T1000 (cell line): ENCODE data around the gene CIDEA.
"Not testable (repeated sequence)": the region's sequence is repeated elsewhere in the genome, so short reads cannot be mapped to it uniquely, and the experiment has no call there.

Experiments
- DNase-seq: peaks from one replicate; lab custom pipeline; 2025; ENCODE audit warnings: mixed read lengths; lab: John Stamatoyannopoulos, UW

Gene CIDEA, protein sequence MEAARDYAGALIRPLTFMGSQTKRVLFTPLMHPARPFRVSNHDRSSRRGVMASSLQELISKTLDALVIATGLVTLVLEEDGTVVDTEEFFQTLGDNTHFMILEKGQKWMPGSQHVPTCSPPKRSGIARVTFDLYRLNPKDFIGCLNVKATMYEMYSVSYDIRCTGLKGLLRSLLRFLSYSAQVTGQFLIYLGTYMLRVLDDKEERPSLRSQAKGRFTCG

DNA sequence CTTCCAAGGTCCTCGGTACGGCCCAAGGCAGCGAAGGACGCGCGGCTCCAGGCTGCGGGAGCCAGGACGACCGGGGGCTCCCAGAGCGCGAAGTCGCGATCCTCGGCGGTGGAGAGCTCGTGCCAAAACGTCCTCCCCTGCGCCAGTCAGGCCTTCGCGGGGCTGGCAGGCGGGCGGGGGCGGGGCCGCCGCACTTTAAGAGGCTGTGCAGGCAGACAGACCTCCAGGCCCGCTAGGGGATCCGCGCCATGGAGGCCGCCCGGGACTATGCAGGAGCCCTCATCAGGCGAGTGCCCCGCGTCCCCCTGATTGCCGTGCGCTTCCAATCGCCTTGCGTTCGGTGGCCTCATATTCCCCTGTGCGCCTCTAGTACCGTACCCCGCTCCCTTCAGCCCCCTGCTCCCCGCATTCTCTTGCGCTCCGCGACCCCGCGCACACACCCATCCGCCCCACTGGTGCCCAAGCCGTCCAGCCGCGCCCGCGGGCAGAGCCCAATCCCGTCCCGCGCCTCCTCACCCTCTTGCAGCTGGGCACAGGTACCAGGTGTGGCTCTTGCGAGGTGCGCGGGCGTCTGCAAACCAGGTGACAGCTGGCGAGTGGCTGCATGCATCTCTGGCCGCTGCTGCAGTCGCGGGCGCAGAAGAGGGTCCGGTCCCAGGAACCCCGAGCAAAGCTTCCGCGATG lies at the start of gene CIDEA:
Gene CIDEA, plus strand, starts transcription at position 226 of the 684 bp plus-strand sequence. Its CDS starts 23 bp downstream, at position 249.
- no peak for DNase-seq

DNA sequence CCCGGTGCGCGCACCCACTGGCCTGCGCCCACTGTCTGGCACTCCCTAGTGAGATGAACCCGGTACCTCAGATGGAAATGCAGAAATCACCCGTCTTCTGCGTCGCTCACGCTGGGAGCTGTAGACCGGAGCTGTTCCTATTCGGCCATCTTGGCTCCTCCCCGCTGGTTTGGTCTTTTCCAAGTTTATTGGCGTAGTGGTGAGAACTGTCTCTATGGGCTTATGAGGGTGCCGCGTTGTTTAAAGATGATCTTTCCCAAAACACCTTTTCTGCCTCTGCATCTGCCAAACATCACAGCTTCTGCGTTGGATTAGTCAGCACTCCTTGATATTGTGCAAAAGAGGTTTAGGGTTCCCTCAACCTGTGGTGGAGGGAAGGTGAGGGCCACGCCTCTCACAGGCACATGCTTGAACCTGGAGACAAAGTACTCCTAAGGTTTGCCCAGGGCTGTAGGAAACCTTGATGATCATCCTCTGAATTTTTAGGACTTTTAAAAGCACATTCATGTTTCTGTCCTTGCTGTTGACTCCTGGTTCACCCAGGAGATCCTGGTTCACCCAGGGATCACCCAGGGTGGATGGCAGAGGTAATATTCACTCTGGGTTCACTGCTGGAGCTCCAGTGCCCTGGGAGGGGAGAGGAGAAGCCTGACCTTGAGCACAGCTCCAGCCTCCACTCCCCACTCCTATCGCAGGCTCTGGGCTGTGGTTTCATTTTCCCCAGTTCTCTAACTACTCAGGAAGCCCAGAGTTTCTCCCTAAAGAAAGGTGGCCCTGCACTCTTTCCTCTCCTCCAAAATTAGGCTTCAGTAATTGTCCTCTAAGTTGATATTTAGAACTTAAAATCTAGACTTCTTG lies 45.6 kb upstream of the CIDEA start:
- not testable (repeated sequence) for DNase-seq

DNA sequence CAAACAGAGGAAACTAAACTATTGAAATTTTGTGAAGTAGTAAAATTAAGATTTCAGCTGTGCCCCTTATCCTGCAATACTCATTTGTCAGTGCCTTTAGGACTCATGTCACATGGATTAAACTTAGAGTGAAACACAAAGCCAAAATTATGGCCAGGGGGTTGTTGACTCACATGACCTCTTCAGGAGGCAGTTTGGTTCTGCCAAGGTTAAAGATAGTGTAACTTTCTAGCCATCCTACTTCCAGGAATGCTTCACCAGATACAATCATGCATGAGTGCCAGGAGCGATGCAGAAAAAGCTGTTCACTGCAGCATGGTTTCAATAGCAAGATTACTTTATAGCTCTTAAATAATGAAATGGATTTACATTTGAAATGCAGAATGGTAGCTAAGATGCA lies 41.9 kb upstream of the CIDEA start:
- not testable (repeated sequence) for DNase-seq

DNA sequence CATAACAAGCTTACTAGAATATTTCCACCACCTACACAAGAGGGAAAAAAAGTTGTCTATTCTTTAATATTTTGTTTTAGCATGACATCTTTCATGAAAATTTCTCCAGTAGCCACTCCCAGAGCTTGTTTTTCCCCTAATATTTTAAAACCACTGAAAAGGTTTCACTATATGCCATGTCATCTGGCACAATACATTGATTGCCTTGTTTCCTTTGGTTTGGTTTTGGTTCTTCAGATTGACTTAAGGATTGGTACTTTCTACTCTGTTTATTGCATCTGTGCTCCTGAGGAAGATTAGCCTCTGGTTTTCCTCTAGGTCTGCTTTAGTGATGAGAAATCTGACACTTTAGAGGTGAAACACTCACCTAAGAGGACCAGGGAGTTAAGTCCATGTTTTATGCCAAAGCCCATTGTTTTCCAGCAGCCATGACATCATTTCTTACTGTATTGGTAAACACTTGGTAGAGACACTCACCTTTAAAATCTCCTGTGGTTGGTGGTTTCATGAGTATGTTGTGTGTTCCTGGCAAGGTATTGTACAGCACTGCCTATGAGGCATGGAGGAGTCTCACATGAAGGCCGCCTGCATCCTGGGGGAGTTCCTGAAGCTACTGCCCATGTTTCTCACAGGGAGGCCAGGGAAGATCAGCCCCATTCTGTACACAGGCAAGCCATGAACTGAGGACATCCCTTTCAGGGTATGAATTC lies 39.7 kb upstream of the CIDEA start:
- DNase-seq: not testable (repeated sequence)

DNA sequence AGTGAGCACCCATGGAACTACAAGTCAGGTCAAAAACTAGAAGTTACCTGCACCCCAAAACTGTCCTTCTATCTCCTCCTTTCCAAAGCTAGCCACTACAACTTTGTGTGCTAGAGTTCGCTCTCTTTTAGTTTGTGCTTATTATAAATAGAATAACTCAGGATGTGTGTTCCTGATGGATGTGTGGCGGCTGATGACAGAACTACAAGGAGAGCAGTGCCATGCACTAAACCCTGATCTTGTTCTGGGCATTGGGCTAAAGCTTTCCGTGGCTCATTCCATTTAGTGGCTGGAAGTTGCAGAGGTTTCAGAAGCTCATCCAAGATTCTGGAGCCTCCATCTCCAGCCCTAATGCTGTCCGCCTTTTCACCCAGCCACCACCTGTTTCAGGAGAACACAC lies 37.7 kb upstream of the CIDEA start:
- not testable (repeated sequence) for DNase-seq

DNA sequence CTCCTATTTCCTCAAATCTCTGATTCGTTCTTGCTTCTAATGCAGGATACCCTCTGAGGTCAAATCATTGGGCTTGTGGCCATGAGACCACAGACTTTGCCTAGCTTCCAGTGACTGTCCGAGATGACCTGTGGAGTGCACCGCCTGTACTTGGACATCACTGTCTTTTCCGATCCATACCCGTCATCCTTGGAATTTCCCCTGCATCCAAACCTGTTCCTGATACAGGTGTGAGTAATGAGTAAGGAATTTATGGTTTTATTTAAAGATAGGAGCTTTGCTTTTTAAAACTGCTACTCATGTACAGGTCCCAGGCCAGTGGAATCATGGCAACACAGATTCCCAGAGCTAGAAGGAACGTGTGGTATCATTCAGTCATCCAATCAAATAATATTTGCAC lies 35.6 kb upstream of the CIDEA start:
- DNase-seq: not testable (repeated sequence)

DNA sequence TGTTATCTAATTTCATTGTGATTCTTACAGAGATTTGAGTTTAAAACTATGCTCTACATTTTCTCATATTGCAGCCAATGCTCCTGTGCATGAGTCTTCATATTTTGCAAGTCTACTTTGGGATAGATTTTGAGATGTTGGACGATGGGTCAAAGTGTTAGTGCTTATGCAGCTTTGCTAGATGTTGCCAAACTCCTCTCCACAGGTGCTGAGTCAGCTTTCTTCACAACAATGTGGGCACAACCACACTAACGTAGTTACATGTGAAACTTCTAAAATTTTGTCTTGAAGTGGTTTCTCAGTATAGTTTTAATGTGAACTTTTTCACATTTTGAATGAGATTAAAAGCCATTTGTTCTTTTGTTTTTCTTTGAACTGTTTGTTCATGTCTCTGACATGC lies 32.1 kb upstream of the CIDEA start:
- not testable (repeated sequence) for DNase-seq

DNA sequence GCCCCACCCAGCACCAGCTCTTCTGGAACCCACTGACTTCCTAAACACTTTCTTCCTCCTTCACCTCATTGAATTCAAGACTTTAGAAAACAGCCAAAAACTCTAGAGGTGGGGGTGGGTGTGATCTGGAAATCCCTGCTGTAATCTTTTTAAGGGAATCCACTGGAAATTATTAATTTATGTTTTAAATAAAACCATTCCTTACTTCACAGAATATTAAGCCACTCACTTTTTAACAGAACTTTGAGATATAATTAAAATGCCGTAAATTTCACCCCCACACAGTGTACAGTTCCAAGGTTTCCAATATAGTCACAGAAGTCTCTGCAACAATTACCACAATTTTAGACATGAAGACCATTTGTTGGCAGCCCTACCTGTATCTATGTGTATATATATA lies 30.8 kb upstream of the CIDEA start:
- DNase-seq: not testable (repeated sequence)

DNA sequence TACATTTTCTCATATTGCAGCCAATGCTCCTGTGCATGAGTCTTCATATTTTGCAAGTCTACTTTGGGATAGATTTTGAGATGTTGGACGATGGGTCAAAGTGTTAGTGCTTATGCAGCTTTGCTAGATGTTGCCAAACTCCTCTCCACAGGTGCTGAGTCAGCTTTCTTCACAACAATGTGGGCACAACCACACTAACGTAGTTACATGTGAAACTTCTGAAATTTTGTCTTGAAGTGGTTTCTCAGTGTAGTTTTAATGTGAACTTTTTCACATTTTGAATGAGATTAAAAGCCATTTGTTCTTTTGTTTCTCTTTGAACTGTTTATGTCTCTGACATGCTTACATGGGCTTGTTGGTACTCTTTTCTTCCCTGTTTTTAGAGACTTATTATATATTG lies 27.4 kb upstream of the CIDEA start:
- not testable (repeated sequence) for DNase-seq

DNA sequence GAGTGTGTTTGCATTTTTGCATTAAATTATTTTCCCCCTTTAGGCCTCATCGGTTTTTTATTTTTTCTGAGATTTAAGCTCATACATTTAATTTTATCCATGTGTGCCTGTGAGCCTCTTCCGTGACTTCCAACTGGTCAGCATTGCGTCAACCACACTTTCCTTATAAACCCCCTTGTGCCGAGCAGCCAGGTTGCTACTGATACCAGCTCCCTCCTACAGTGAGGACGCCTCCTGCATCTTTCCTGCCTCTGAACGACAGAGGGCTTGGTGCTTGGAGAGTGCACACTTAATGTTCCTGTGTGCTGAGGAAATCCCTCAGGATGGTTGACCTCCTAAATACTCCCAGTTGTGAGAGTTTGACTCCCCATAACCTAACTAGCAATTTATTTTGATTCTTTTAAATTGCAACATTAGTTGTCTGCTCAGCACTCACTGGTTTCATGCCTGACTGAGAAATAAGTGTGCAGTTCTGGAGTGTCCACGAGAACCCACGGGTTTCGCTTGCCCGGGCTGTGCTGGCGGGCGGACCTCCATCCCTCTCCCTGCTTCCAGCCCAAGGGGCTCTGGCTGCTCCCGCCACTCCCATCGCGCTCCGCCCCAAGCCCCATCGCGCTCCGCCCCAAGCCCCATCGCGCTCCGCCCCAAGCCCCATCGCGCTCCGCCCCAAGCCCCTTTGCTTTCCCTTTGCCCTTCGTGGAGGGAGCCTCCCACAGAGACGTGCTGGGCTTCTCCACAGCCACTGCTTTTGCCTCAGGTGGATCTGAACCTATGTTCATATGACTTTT lies 26.6 kb upstream of the CIDEA start:
- DNase-seq: not testable (repeated sequence)

DNA sequence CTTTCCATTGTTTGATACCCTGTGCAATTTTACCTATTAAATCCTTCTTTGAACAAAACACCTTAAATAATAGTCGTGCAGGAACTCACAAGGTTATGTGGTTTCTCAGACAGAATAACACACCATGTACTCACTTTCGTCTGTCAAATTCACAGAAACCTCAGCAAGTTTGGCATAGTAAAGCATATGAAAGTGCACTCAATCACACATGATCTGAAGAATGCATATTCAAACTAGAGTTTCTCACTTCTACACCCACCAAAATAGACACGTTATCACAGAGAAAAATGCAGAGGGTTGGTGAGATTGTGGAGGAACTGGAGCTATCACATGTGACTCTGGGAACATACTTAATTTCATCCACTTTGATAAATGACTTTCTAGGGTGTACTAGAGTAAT lies 25.9 kb upstream of the CIDEA start:
- not testable (repeated sequence) for DNase-seq

DNA sequence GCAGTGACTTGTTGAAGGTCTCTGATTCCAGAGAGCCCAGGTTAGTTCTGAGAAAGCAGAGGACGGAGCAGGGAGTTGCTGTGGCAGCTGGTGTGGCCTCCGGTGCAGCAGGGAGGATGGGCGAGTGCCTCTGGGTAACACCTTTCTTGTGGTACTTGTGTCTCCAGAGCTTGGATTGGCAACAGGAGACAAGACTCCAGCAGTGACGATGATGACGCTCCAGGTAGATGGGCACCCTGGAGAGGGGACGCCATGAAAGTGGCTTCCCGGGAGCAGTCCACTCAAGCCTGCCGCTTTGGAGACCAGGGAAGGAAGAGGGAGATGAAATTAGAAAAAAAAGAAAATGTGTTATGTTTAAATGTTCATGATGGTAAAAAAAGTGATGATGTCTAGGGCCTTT lies 23.6 kb upstream of the CIDEA start:
- not testable (repeated sequence) for DNase-seq

DNA sequence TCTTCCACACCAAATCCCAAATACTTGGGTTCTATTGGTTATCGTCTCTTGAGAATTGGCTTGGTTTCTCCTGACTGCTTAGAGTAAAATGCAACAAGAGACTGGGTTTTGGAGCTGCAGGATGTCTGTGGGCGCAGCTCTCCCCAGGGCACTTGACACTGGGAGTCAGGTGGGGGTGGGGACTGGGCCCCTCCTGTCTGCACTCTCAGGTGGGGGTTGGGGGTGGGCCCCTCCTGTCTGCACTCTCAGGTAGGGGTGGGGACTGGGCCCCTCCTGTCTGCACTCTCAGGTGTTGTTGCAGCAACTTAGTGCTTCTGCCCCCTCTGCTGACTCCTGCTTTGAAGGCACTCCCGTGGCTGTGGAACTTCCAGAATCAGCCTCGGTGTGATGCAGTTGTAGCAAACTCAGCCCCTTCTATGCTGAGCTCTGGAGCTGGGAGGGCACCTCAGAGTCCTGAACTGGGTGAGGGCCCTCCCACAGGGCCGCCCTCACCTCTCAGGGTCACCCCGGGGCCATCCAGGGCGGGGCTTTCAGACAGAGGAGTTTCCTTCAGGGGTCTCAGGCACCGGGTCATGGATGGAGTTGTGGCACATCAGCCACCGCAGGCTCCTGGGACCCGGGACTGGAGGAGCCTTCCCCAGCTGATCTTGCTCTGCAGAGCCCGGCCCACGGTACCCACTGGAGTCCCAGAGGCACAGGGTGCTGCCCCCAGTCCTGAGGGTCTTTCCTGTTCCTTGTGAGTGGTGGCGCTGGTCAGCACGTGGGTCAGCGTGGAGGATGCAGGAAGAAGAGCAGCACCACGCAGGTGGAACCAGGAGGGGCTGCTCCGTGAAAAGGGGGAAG lies 22.9 kb upstream of the CIDEA start:
- DNase-seq: no peak

DNA sequence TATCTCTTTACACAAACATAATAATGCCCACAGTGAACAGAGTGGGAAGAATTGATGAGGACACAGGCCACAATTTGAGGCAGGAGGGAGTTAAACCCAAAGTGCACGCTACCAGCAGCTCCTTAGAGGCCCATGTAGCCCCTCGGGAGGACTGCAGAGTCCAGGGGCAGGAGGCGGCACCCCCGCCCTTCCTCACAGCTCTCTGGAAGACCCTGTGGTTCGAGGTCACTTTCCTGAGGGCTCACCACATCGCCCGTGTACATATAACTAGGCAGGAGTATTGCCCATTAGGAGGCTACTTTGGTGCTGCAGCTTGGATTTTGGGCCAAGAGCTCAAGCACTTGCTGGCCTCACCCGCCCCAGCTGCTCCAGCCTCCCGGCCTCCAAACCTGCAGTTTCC lies 22.2 kb upstream of the CIDEA start:
- DNase-seq: no peak

DNA sequence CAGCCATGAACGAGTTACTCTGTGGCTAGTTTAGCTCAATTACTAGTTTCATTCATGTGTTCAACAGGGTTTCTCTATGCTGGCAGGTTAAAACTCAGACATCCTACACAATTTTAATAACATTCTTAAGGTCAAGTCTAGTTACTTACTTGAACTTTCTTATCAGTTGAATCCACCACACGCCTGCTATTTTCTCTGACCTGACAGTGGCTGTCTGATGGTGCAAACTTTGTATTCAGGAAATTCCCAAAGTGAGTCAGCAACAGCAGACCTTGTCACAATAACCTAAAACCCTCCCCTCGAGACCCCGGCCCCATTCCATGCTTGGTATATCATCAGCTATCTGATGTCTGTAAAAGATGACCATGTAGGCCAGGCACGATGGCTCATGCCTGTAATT lies 20.8 kb upstream of the CIDEA start:
- DNase-seq: no peak

DNA sequence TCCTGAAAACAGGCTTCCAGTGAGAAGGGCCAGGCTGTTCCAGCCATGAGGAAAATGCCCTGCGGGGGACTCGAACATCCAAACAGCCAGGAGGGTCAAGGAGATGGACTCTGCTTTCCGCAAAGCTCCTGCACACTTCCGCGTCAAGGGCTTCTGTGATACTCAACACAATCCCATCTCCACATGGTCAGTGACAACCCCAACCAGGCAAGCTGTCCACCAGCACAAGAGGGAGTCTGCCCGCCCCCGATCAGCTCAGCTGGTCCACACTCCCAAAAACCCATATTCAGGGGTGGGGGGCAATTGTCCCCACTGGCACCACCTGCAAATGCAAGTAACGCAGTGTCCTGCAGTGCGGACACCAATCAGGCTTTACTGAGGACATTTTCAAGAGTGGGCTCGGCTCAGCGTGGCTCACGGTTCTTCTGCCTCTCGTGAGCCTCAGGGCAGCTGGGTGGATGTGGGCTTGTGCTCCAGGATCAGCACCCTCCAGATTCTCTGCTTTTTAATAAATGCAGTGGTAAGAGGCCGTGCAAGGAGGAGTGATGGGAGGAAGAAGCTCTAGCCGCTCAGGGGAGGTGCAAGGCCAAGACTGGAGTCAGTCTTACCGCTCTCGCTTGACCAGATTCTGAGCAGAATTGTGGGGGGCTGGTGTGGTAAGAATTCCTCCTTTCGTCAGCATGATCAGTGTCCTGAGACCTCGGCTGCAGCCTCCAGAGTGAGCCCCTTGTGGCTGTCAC lies 19.5 kb upstream of the CIDEA start:
- DNase-seq: no peak

DNA sequence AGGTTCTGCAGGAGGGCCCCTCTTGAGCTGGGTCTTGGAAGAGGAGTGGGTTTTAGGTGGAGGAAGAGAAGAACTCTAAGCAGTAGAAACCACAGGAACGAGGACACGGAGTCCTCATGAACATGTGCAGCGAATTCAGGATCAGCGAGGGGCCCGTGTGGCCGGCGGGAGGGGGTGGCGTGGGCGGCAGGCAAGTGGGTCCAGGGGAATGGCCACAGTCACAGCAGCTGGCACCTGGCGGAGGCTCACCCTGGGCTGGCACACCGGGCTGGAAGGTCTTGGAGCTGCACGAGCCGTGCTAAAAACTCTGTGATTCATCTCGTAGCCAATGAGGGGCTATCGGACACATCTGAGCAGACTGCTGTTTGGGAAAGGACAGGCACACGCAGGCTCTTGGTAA lies 18.0 kb upstream of the CIDEA start:
- no peak for DNase-seq

DNA sequence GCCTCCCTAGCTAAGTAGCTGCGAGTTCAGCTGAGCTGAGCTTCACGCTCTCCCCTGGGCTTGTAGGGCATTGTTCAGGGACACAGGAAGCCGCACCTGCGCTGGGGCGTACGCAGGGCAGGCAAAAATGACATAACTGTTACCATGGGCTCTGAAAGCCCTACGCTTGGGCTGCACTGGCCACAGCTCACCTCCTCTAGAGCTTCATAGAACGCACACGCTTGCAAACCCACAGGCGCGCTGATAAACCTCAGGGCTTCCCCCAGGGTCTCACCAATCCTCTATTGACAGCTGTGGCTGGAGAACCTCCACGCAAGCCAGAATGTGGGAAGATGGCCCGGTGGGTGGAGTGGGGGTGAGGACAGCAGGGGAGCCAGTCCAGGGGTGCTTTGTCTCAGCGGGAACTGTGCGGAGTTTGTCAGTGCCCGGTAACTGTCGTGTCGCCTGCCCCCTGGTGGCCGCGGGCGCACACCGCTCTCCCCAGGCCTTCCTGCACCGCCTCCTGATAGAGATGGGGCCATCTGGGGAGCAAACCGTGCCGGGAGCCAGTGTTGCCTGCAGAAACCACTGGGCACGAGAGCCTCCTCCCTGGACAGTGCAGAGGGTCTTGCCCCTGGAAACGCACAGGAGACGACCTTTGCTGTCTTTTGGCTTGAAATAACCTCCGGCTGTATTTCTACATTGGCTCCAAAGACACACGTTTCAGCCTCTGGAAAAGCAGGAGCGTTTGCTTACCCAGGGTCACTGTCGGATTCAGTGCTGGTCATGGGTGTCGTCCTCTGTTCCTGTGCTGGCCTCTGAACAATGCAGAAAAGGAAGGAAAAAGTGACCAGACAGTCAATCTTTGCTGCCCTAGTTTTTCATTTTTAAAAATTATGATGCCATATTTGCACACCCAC lies 17.0 kb upstream of the CIDEA start:
- no peak for DNase-seq

DNA sequence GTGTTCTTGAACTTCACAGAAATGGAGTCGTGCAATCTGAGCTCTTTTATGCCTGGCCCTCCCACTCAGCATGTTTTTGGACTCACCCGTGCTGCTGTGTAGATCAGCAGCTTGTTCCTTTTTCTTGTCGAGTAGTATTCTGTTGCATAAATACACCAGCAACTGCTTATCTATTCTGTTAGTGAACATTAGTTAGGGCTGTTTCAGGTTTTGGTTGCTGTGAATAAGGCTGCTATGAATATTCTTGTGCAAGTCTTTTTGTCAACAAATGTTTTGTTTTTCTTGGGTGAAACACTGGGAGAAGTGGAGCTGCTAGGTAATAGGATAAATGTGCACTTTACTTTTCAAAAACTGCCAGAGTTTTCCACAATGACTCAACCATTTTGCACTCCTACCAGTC lies 15.3 kb upstream of the CIDEA start:
- no peak for DNase-seq
